SIG-M5 treated with dmso at 0.1 percent for 504 hours (cell line): ENCODE measurements around the gene MAMLD1.

Experiments used
- DNase-seq: peaks from one replicate; lab custom pipeline; 2025; ENCODE audit not compliant: unreplicated experiment; lab: John Stamatoyannopoulos, UW

The MAMLD1 gene

GRCh38 chrX:150355913-150356312 is 7.2 kb upstream of the MAMLD1 start:
- no peak for DNase-seq

- DNase-seq, result no peak
These were observed 5.3 kb upstream of the MAMLD1 start for GRCh38 chrX:150357790-150358189.

- DNase-seq, result no peak
These were observed 4.5 kb upstream of the MAMLD1 start for GRCh38 chrX:150358651-150359050.

- DNase-seq, result no peak
These were observed 2.8 kb upstream of the MAMLD1 start for GRCh38 chrX:150360331-150360730.

GRCh38 chrX:150361070-150361776 is 1.9 kb upstream of the MAMLD1 start:
- DNase-seq, result no peak

GRCh38 chrX:150361777-150362351 is 1.3 kb upstream of the MAMLD1 start:
- DNase-seq, result no peak

GRCh38 chrX:150363561-150364346 is 637 bp downstream of the MAMLD1 start:
- no peak for DNase-seq

- DNase-seq, result no peak
These were observed 1.4 kb downstream of the MAMLD1 start for GRCh38 chrX:150364347-150365050.

- no peak for DNase-seq
These were observed 2.2 kb downstream of the MAMLD1 start for GRCh38 chrX:150365051-150365989.

- no peak for DNase-seq
These were observed 3.1 kb downstream of the MAMLD1 start for GRCh38 chrX:150365990-150366911.

- no peak for DNase-seq
These were observed 3.9 kb downstream of the MAMLD1 start for GRCh38 chrX:150366951-150367545.

- DNase-seq, result no peak
These were observed 7.6 kb downstream of the MAMLD1 start for GRCh38 chrX:150370589-150371312.

GRCh38 chrX:150371877-150372276 is 8.8 kb downstream of the MAMLD1 start:
- DNase-seq, result no peak

GRCh38 chrX:150372280-150372679 is 9.2 kb downstream of the MAMLD1 start:
- no peak for DNase-seq

GRCh38 chrX:150372756-150373155 is 9.6 kb downstream of the MAMLD1 start:
- DNase-seq, result no peak

GRCh38 chrX:150375243-150375770 is 12.2 kb downstream of the MAMLD1 start:
- no peak for DNase-seq

GRCh38 chrX:150377005-150377404 is 13.9 kb downstream of the MAMLD1 start:
- no peak for DNase-seq

- DNase-seq, result no peak
These were observed 41.9 kb downstream of the MAMLD1 start for GRCh38 chrX:150405006-150405405.
